Rectal smooth muscle tissue (tissue), 1 donor: ENCODE measurements around the gene FGFR2.

Experiments
- H3K27ac ChIP-seq: one replicate; pipeline ENCODE4 v1.7.0; 2013; ENCODE audit warnings: low read depth, low read length, inconsistent platforms
- H3K27me3 ChIP-seq: one replicate; pipeline ENCODE4 v1.7.0; 2013; ENCODE audit warnings: low read length; ENCODE audit not compliant: control insufficient read depth, insufficient read depth
- H3K36me3 ChIP-seq: one replicate; pipeline ENCODE4 v1.7.0; 2013; ENCODE audit warnings: low read length; ENCODE audit not compliant: control insufficient read depth, insufficient read depth
- H3K4me1 ChIP-seq: one replicate; pipeline ENCODE4 v1.7.0; 2013; ENCODE audit warnings: low read length; ENCODE audit not compliant: control insufficient read depth, insufficient read depth
- H3K4me3 ChIP-seq: one replicate; pipeline ENCODE4 v1.7.0; 2013; ENCODE audit warnings: low read length
- H3K9ac ChIP-seq: one replicate; pipeline ENCODE4 v1.7.0; 2013; ENCODE audit warnings: low read length

Gene FGFR2

GRCh38 chr10:121532292-121532864 is 65.9 kb downstream of the FGFR2 start:
- Histone ChIP-seq H3K27me3 (no peaks in the 10 kb centered on the region), H3K4me1 (peaks cover 11% of the 10 kb centered on the region), H3K9ac (no peak overlapping the region), H3K4me3 (no peak overlapping the region), H3K27ac (no peak overlapping the region), H3K36me3 (no peaks in the 10 kb centered on the region)

DNA sequence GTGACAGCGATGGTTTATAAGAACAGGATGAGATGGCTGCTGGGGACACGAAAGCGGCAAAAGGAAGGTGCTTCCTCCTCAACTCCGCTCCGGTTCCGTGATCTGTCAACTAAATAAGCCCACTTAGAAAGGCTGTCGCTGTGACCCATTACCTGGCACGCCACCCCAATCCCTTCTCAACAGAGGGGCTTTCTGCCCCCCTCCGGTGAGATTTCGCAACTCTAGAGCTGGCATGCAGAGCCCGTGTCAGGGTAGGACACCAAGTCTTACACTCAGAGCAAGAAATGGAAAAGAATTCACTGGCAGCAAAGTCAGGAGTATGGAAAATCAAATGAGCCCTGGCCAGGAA is 66.4 kb downstream of the FGFR2 start:
- Histone ChIP-seq H3K36me3 (no peaks in the 10 kb centered on the region), H3K27ac (no peak overlapping the region), H3K27me3 (no peaks in the 10 kb centered on the region), H3K4me3 (no peak overlapping the region), H3K9ac (no peak overlapping the region), H3K4me1 (peaks cover 15% of the 10 kb centered on the region)

- Histone ChIP-seq H3K36me3 (no peaks in the 10 kb centered on the region), H3K9ac (no peak overlapping the region), H3K27me3 (no peaks in the 10 kb centered on the region), H3K4me1 (peaks cover 16% of the 10 kb centered on the region), H3K27ac (no peak overlapping the region), H3K4me3 (no peak overlapping the region)
Observed at GRCh38 chr10:121531076-121531829, 67.0 kb downstream of the FGFR2 start.

DNA sequence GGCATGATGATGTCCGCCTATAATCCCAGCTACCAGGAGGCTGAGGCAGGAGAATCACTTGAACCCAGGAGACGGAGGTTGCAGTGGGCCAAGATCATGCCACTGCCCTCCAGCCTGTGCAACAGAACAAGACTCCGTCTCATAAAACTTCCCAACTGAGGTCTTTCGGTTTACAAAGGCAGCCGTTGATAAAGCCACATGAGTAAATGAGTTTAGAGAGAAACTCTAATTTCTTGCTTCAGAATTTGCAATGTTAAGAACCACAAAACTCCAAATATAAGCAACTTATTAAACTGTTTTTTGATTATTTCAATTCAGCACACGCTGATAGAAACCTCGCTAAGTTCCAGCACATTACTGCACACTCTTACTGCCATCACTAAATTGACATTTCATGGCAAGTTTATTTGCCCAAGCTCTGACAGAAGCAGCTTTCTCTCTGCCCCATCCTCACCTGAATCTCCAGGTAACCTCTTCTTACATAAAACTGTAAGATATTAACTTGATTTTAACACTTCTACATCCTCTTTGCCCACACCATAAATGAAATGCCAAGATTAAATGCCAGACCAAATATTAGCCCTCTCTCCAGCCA is 67.7 kb downstream of the FGFR2 start:
- Histone ChIP-seq H3K36me3 (no peaks in the 10 kb centered on the region), H3K27me3 (no peaks in the 10 kb centered on the region), H3K4me1 (peaks cover 17% of the 10 kb centered on the region), H3K27ac (no peak overlapping the region), H3K4me3 (no peak overlapping the region), H3K9ac (no peak overlapping the region)

- peak overlapping the region; percentile 44 for H3K27ac ChIP-seq
- H3K9ac ChIP-seq = no peak overlapping the region
- H3K4me1 ChIP-seq = peaks cover 34% of the 10 kb centered on the region
- no peaks in the 10 kb centered on the region for H3K36me3 ChIP-seq
- H3K27me3 ChIP-seq = no peaks in the 10 kb centered on the region
- no peak overlapping the region for H3K4me3 ChIP-seq
Observed at GRCh38 chr10:121527690-121528089, 70.6 kb downstream of the FGFR2 start.

GRCh38 chr10:121526801-121527221 is 71.4 kb downstream of the FGFR2 start:
- Histone ChIP-seq H3K36me3 (no peaks in the 10 kb centered on the region), H3K27ac (peak overlapping the region; percentile 44), H3K27me3 (no peaks in the 10 kb centered on the region), H3K4me3 (no peak overlapping the region), H3K4me1 (peaks cover 36% of the 10 kb centered on the region), H3K9ac (no peak overlapping the region)

- Histone ChIP-seq H3K36me3 (no peaks in the 10 kb centered on the region), H3K27me3 (no peaks in the 10 kb centered on the region), H3K4me1 (peaks cover 36% of the 10 kb centered on the region), H3K27ac (peak overlapping the region; percentile 74), H3K9ac (no peak overlapping the region), H3K4me3 (no peak overlapping the region)
Observed at GRCh38 chr10:121526135-121526790, 72.0 kb downstream of the FGFR2 start.

- Histone ChIP-seq H3K4me3 (no peak overlapping the region), H3K36me3 (no peaks in the 10 kb centered on the region), H3K9ac (no peak overlapping the region), H3K4me1 (peaks cover 35% of the 10 kb centered on the region), H3K27ac (peak overlapping the region; percentile 74), H3K27me3 (no peaks in the 10 kb centered on the region)
Observed at GRCh38 chr10:121525251-121526134, 72.8 kb downstream of the FGFR2 start.

DNA sequence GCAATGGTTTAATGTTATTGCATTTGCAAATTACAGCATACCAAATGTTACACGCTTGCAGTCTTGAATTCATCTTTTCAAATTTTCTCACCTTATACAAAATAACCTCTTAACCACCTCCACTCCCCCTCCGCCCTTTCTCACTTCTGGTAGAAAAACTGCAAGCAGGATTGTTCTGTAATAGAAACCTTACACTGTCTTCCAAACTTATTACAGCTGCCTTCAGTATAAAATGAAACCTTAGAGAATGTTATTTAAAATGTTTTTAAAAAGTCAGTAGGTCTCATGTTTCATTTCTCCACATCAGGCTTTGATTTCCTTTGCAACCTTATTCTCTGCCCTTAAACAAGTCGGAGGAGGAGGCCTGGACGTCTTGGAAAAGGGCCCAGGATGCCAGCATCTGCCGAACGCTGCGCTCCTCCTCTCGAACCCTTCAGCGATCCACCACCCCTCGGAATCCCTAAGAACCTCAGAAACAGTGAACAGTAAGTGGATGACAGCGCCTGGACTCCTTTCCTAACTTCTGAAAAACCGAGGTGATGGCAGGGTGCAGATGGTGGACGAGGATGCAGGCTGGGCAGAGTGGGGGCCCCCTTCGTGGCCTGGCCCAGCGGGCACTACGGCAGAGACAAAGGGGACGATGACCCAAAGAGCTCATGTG is 74.0 kb downstream of the FGFR2 start:
- Histone ChIP-seq H3K4me1 (peaks cover 40% of the 10 kb centered on the region), H3K27me3 (no peaks in the 10 kb centered on the region), H3K9ac (no peak overlapping the region), H3K27ac (peak overlapping the region; percentile 74), H3K4me3 (no peak overlapping the region), H3K36me3 (no peaks in the 10 kb centered on the region)

DNA sequence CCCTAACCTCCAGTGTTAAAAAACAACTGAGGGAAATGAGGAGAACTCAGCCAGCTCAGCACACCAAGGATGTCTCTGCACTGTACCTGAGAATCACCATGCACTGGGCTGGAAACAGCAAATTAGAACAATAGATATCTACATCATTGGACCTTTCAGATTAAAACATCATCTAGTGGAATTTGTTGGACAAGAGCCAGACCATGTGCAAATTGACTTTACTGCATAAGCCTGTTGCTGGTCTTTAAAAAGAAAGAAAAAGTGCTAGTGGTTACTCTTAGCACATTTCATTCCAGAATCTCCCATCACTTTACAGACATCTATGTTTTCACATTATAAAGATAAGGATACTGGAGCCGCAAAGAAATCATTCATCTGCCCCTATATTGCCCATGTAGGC is 75.4 kb downstream of the FGFR2 start:
- no peak overlapping the region for H3K4me3 ChIP-seq
- H3K27ac ChIP-seq = peak overlapping the region; percentile 74
- H3K9ac ChIP-seq = no peak overlapping the region
- H3K27me3 ChIP-seq = no peaks in the 10 kb centered on the region
- H3K36me3 ChIP-seq = no peaks in the 10 kb centered on the region
- H3K4me1 ChIP-seq = peaks cover 37% of the 10 kb centered on the region

GRCh38 chr10:121521794-121522556 is 76.3 kb downstream of the FGFR2 start:
- Histone ChIP-seq H3K36me3 (no peaks in the 10 kb centered on the region), H3K27ac (no peak overlapping the region), H3K4me1 (peaks cover 34% of the 10 kb centered on the region), H3K4me3 (no peak overlapping the region), H3K27me3 (no peaks in the 10 kb centered on the region), H3K9ac (no peak overlapping the region)
